K562 (cell line): ENCODE results near the gene FFAR4. TPM values are rescaled to one million over a fixed set of nuclear protein-coding genes. Genes with fewer than 3 reads are reported as not detected.

Source experiments
- ATAC-seq: fragments of 200-7000 bp; cut with Tn5 transposase; 3 replicates; pipeline ENCODE4 v1.9.1; 2020; ENCODE audit warnings: moderate library complexity
- BruUV-seq: library from RNA; stranded (reverse); fragments of 400-500 nt; replicated peaks from 2 replicates; lab custom pipeline; 2021; lab: Mats Ljungman, UMichigan
- CTCF ChIA-PET: fragments of 300-600 bp; formaldehyde crosslinking; extraction: SDS; loops from one replicate; lab custom pipeline; 2021; ENCODE audit warnings: low intra/inter-chr PET ratio; lab: Yijun Ruan, JAX
- POLR2A ChIA-PET: fragments of 300-600, 350-650 bp; sonication (Branson Sonifier 250); formaldehyde crosslinking; extraction: SDS; loops from one replicate; lab custom pipeline; 2021; ENCODE audit warnings: antibody characterized with exemption, inconsistent platforms; lab: Yijun Ruan, JAX
- DNase-seq, 4 experiments: peaks; one replicate each; pipeline versions ENCODE4 v3.0.0 to v3.0.0-alpha.2; 2011 to 2018; ENCODE audit warnings: low spot score in 3 of 4, mixed read lengths in 3 of 4; ENCODE audit errors: extremely low read depth in 1 of 4
- FAIRE-seq: peaks from 2 replicates; lab custom pipeline; 2011; peaks lifted over from hg19 to GRCh38; lab: Jason Lieb, UNC
- H2AFZ ChIP-seq: 2 replicates; pipeline ENCODE4 v1.6.0; 2011; ENCODE audit warnings: low read depth, low read length, control low read depth, inconsistent platforms
- H3K27ac ChIP-seq: fragments of 200-600 bp; 3 replicates; pipeline ENCODE4 v1.8.0; 2011; ENCODE audit warnings: low read depth, mild to moderate bottlenecking, control low read depth, inconsistent platforms, low read length, moderate library complexity, mixed read lengths; ENCODE audit errors: extremely low read depth
- H3K27me3 ChIP-seq, 2 experiments: fragments of 300-600 bp in 1 of 2; 2 replicates in 1 of 2; 3 replicates in 1 of 2; pipeline versions ENCODE4 v1.6.0 to v1.8.0; 2011; ENCODE audit warnings: inconsistent platforms in 2 of 2, low read length in 2 of 2, mild to moderate bottlenecking in 1 of 2, mixed read lengths in 1 of 2, moderate library complexity in 1 of 2; ENCODE audit not compliant: control insufficient read depth in 2 of 2, insufficient read depth in 2 of 2
- H3K36me3 ChIP-seq: fragments of 300-600 bp; 3 replicates; pipeline ENCODE4 v1.8.0; 2011; ENCODE audit warnings: mild to moderate bottlenecking, low read length, inconsistent platforms; ENCODE audit not compliant: control insufficient read depth, insufficient read depth
- H3K4me1 ChIP-seq, 2 experiments: fragments of 200-600 bp in 1 of 2; replicated peaks in 1 of 2; 2 replicates in 1 of 2; 3 replicates in 1 of 2; pipeline versions ENCODE4 v1.5.1 to v1.8.0; 2011; ENCODE audit warnings: inconsistent platforms in 2 of 2, low read length in 2 of 2, mild to moderate bottlenecking in 1 of 2, mixed read lengths in 1 of 2, moderate library complexity in 1 of 2; ENCODE audit not compliant: control insufficient read depth in 2 of 2, insufficient read depth in 2 of 2
- H3K4me2 ChIP-seq: 2 replicates; pipeline ENCODE4 v1.6.1; 2011; ENCODE audit warnings: low read length, control low read depth, inconsistent platforms, mixed read lengths; ENCODE audit not compliant: insufficient read depth
- H3K4me3 ChIP-seq: fragments of 200-600 bp; sonication (generic), shearing (Covaris generic); 2 replicates; pipeline ENCODE4 v1.5.1; 2016; ENCODE audit warnings: control low read depth, inconsistent platforms
- H3K79me2 ChIP-seq: fragments of 200-600 bp; 3 replicates; pipeline ENCODE4 v1.8.0; 2011; ENCODE audit warnings: low read length, inconsistent platforms; ENCODE audit not compliant: control insufficient read depth, insufficient read depth
- H3K9ac ChIP-seq, 2 experiments: 2 replicates each; pipeline versions ENCODE4 v1.6.0 to v1.6.1; 2011; ENCODE audit warnings: low read depth in 2 of 2, low read length in 2 of 2, control low read depth in 1 of 2, inconsistent platforms in 1 of 2, mild to moderate bottlenecking in 1 of 2, mixed read lengths in 1 of 2; ENCODE audit not compliant: insufficient read depth in 1 of 2
- H3K9me1 ChIP-seq: one replicate; pipeline ENCODE4 v1.6.0; 2011; ENCODE audit warnings: inconsistent platforms, mild to moderate bottlenecking, low read length, moderate library complexity; ENCODE audit not compliant: control insufficient read depth, insufficient read depth
- H3K9me3 ChIP-seq: replicated peaks from 2 replicates; pipeline ENCODE4 v1.5.1; 2011; ENCODE audit warnings: low read depth, low read length, inconsistent platforms; ENCODE audit not compliant: control insufficient read depth, insufficient read depth
- H4K20me1 ChIP-seq: replicated peaks from 2 replicates; pipeline ENCODE4 v1.6.1; 2011; ENCODE audit warnings: low read length, inconsistent platforms, mixed read lengths; ENCODE audit not compliant: control insufficient read depth, insufficient read depth
- BMI1 ChIP-seq: fragments of 150-350 bp; IDR thresholded peaks from 2 replicates; pipeline ENCODE4 v1.6.1; 2014; ENCODE audit warnings: low read length
- CCAR2 ChIP-seq: fragments of 200-400 bp; formaldehyde crosslinking; IDR thresholded peaks from 2 replicates; pipeline ENCODE4 v1.6.1; 2017; ENCODE audit warnings: mild to moderate bottlenecking, low read depth, low read length
- ELF1 ChIP-seq: fragments of 200-800 bp; sonication (Bioruptor generic); IDR thresholded peaks from 2 replicates; pipeline ENCODE4 v1.6.1; 2016; ENCODE audit warnings: missing genetic modification characterization, missing compliant biosample characterization
- ELF2 ChIP-seq: fragments of 250-450 bp; sonication (Bioruptor Pico); IDR thresholded peaks from 2 replicates; pipeline ENCODE4 v1.5.0; 2021; ENCODE audit warnings: mild to moderate bottlenecking
- FOXA3 ChIP-seq, 2 experiments: fragments of 450-650 bp in 1 of 2; sonication (generic) in 1 of 2; formaldehyde crosslinking; IDR thresholded peaks in 1 of 2; conservative IDR thresholded peaks in 1 of 2; 2 replicates each; pipeline versions ENCODE4 v1.4.0 to v1.8.0; 2020 to 2022; ENCODE audit warnings: mild to moderate bottlenecking in 2 of 2, missing genetic modification reagents in 1 of 2
- GABPA ChIP-seq: fragments of 200-800 bp; sonication (Bioruptor generic); conservative IDR thresholded peaks from 2 replicates; pipeline ENCODE4 v1.6.1; 2016; ENCODE audit warnings: low read depth, missing genetic modification characterization, missing compliant biosample characterization
- HDGF ChIP-seq: fragments of 450-650 bp; IDR thresholded peaks from 2 replicates; pipeline ENCODE4 v1.6.1; 2016
- KDM5B ChIP-seq: fragments of 200-600 bp; sonication (generic); IDR thresholded peaks from 2 replicates; pipeline ENCODE4 v1.6.1; 2012; ENCODE audit warnings: low read depth, mild to moderate bottlenecking, moderate library complexity, low read length, control low read depth, inconsistent platforms; ENCODE audit not compliant: insufficient replicate concordance
- MYBL2 ChIP-seq, 2 experiments: fragments of 450-650 bp in 1 of 2; sonication (generic) in 1 of 2; formaldehyde crosslinking in 1 of 2; IDR thresholded peaks; 2 replicates each; pipeline versions ENCODE4 v1.6.1 to v1.8.1; 2017 to 2022; ENCODE audit warnings: borderline replicate concordance in 1 of 2, inconsistent platforms in 1 of 2, low read depth in 1 of 2, mild to moderate bottlenecking in 1 of 2, missing genetic modification reagents in 1 of 2, moderate library complexity in 1 of 2
- NELFE ChIP-seq: IDR thresholded peaks from 2 replicates; pipeline ENCODE4 v1.6.1; 2011; ENCODE audit warnings: mild to moderate bottlenecking; ENCODE audit not compliant: insufficient read depth, insufficient read length
- RBM15 ChIP-seq: fragments of 200-400 bp; formaldehyde crosslinking; IDR thresholded peaks from 2 replicates; pipeline ENCODE4 v1.6.1; 2018; ENCODE audit warnings: mild to moderate bottlenecking, low read length, moderate library complexity; ENCODE audit not compliant: insufficient read depth
- SIN3A ChIP-seq, 2 experiments: fragments of 150-350 bp in 1 of 2; IDR thresholded peaks; 2 replicates each; pipeline ENCODE4 v1.6.1; 2011 to 2016; ENCODE audit warnings: borderline replicate concordance in 2 of 2, low read depth in 2 of 2, low read length in 2 of 2, mild to moderate bottlenecking in 2 of 2, moderate library complexity in 2 of 2; ENCODE audit not compliant: control insufficient read depth in 1 of 2
- ZBTB7A ChIP-seq: IDR thresholded peaks from 2 replicates; pipeline ENCODE4 v1.6.1; 2011; ENCODE audit warnings: low read depth, mild to moderate bottlenecking, low read length, moderate library complexity, borderline replicate concordance; ENCODE audit not compliant: control insufficient read depth
- ZNF134 ChIP-seq: fragments of 250-450 bp; sonication (Bioruptor Pico); conservative IDR thresholded peaks from 2 replicates; pipeline ENCODE4 v1.4.0; 2020
- ZNF23 ChIP-seq: fragments of 250-450 bp; sonication (Bioruptor Pico); IDR thresholded peaks from 2 replicates; pipeline ENCODE4 v1.4.0; 2020; ENCODE audit warnings: mild to moderate bottlenecking
- ZNF41 ChIP-seq: fragments of 250-450 bp; sonication (Bioruptor Pico); conservative IDR thresholded peaks from 2 replicates; pipeline ENCODE4 v1.4.0; 2020; ENCODE audit warnings: mild to moderate bottlenecking
- ZNF444 ChIP-seq: fragments of 250-450 bp; sonication (Bioruptor Pico); IDR thresholded peaks from 2 replicates; pipeline ENCODE4 v1.4.0; 2020; ENCODE audit warnings: mild to moderate bottlenecking, moderate library complexity
- WGBS: fragments of 100-300 bp; shearing (Covaris generic); methylation state at CpG from one replicate; pipeline ENCODE4 v1.1.6; 2016; ENCODE audit warnings: low coverage, mixed read lengths; ENCODE audit not compliant: insufficient coverage; ENCODE audit errors: missing lambda C conversion rate; 5-methylcytosine and 5-hydroxymethylcytosine counted together
- in situ Hi-C: fragments of 300-500 bp; cut with MboI; formaldehyde crosslinking; loops from 4 replicates; pipeline ENCODE4 v1.15.0; 2018; ENCODE audit warnings: inconsistent platforms, mixed read lengths
- intact Hi-C: fragments of 100-400 bp; cut with micrococcal nuclease; formaldehyde crosslinking; loops from 2 replicates; pipeline ENCODE4 v1.14.2; 2022
- polyA plus RNA-seq, 8 experiments: library from polyadenylated mRNA; depleted of rRNA in 4 of 8; stranded (reverse) in 5 of 8; unstranded in 3 of 8; fragments of >200 nt; fragmentation: Nextera tagmentation in 2 of 8; fragmentation: Illumina TruSeq in 1 of 8; extraction: Ambion mirVana in 2 of 8; extraction: Trizol in 1 of 8; gene quantifications; 2 replicates each; pipeline versions ENCODE4 v1.2.1 to v1.2.3, GENCODE V29; 2011 to 2014; ENCODE audit warnings: inconsistent platforms in 1 of 8, missing spikeins in 1 of 8
- total RNA-seq, 7 experiments: library from RNA; depleted of rRNA in 6 of 7; stranded (reverse); fragments of >200 nt in 6 of 7; fragmentation: Illumina TruSeq in 2 of 7; extraction: Trizol in 2 of 7; gene quantifications; 2 replicates each; pipeline versions ENCODE4 v1.2.1 to v1.2.3, GENCODE V29; 2011 to 2021; ENCODE audit warnings: low replicate concordance in 1 of 7
- TF ChIP-seq, protein P1 (sequence below): fragments of 150-350 bp; IDR thresholded peaks from 2 replicates; pipeline ENCODE4 v1.6.1; 2014; ENCODE audit warnings: low read depth, mild to moderate bottlenecking, low read length, borderline replicate concordance
- TF ChIP-seq, protein P2 (sequence below): fragments of 250-450 bp; sonication (Bioruptor Pico); IDR thresholded peaks from 2 replicates; pipeline ENCODE4 v1.8.0; 2021; ENCODE audit warnings: moderate library complexity, mild to moderate bottlenecking, inconsistent platforms

Gene FFAR4
- total and polyA plus RNA-seq, 9 of the 15 experiments (the other 6 are each of a cell fraction or from before 2014, with no cell fraction given): not detected

DNA sequence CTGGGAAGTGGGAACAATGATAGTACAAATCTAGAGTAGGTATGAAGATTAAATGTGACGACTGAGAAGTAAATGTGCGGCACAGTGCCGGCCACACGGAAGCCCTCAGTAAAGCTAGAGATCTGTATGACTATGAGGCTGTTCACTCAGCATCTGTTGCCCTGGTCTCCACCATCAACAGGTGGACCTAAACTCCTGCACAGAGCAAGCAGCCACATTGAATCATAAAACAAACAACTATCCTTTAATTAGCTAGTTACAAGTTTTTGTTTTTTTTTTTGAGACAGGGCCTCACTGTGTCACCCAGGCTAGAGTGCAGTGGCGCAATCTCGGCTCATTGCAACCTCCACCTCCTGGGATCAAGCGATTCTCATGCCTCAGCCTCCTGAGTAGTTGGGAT, 18.0 kb downstream of the FFAR4 start:
- no peak for TF ChIP-seq HDGF
- no peak for TF ChIP-seq NELFE
- no peak for TF ChIP-seq GABPA (tag)
- TF ChIP-seq ZNF41 (CRISPR knock-in tag): no peak
- TF ChIP-seq ELF2 (CRISPR knock-in tag): no peak
- TF ChIP-seq ZNF444 (CRISPR knock-in tag): no peak
- TF ChIP-seq ZNF23 (CRISPR knock-in tag): no peak
- TF ChIP-seq KDM5B: no peak
- TF ChIP-seq, protein P1, sequence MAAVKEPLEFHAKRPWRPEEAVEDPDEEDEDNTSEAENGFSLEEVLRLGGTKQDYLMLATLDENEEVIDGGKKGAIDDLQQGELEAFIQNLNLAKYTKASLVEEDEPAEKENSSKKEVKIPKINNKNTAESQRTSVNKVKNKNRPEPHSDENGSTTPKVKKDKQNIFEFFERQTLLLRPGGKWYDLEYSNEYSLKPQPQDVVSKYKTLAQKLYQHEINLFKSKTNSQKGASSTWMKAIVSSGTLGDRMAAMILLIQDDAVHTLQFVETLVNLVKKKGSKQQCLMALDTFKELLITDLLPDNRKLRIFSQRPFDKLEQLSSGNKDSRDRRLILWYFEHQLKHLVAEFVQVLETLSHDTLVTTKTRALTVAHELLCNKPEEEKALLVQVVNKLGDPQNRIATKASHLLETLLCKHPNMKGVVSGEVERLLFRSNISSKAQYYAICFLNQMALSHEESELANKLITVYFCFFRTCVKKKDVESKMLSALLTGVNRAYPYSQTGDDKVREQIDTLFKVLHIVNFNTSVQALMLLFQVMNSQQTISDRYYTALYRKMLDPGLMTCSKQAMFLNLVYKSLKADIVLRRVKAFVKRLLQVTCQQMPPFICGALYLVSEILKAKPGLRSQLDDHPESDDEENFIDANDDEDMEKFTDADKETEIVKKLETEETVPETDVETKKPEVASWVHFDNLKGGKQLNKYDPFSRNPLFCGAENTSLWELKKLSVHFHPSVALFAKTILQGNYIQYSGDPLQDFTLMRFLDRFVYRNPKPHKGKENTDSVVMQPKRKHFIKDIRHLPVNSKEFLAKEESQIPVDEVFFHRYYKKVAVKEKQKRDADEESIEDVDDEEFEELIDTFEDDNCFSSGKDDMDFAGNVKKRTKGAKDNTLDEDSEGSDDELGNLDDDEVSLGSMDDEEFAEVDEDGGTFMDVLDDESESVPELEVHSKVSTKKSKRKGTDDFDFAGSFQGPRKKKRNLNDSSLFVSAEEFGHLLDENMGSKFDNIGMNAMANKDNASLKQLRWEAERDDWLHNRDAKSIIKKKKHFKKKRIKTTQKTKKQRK: no peak
- no peak for TF ChIP-seq BMI1
- TF ChIP-seq ELF1 (tag): no peak
- TF ChIP-seq ZBTB7A: no peak
- no peak for TF ChIP-seq CCAR2
- no peak for TF ChIP-seq SIN3A (IDR thresholded peaks at IDR 0.05; ENCODE audit: borderline replicate concordance in 2 of 2, control insufficient read depth in 1 of 2, low read depth in 2 of 2, low read length in 2 of 2)
- TF ChIP-seq FOXA3 (CRISPR knock-in tag; conservative IDR thresholded peaks at IDR 0.05 in 1 of 2, IDR thresholded peaks at IDR 0.05 in 1 of 2): no peak
- TF ChIP-seq, protein P2, sequence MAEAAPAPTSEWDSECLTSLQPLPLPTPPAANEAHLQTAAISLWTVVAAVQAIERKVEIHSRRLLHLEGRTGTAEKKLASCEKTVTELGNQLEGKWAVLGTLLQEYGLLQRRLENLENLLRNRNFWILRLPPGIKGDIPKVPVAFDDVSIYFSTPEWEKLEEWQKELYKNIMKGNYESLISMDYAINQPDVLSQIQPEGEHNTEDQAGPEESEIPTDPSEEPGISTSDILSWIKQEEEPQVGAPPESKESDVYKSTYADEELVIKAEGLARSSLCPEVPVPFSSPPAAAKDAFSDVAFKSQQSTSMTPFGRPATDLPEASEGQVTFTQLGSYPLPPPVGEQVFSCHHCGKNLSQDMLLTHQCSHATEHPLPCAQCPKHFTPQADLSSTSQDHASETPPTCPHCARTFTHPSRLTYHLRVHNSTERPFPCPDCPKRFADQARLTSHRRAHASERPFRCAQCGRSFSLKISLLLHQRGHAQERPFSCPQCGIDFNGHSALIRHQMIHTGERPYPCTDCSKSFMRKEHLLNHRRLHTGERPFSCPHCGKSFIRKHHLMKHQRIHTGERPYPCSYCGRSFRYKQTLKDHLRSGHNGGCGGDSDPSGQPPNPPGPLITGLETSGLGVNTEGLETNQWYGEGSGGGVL (CRISPR knock-in tag): no peak
- no peak for TF ChIP-seq ZNF134
- no peak for TF ChIP-seq RBM15
- TF ChIP-seq MYBL2 (IDR thresholded peaks at IDR 0.05; ENCODE audit: low read depth): no peak
- TF ChIP-seq MYBL2 (CRISPR knock-in tag; IDR thresholded peaks at IDR 0.05; ENCODE audit: borderline replicate concordance): no peak
- Histone ChIP-seq H3K4me2 (no peak overlapping the region), H3K79me2 (no peaks in the 10 kb centered on the region), H3K4me3 (no peak overlapping the region), H3K9ac (no peak overlapping the region), H4K20me1 (no peaks in the 10 kb centered on the region), H3K9me1 (no peaks in the 10 kb centered on the region), H3K9me3 (no peaks in the 10 kb centered on the region), H3K27me3 (peaks cover 0 to 4% of the 10 kb centered on the region in 2 experiments; a peak in 2 of 5 replicates), H3K36me3 (no peaks in the 10 kb centered on the region), H2AFZ (no peak overlapping the region), H3K4me1 (no peaks in the 10 kb centered on the region; a peak in 1 of 5 replicates), H3K27ac (no peak overlapping the region)
- in situ Hi-C loops (no loop called here), intact Hi-C loops (no loop called here)
- DNase-seq (no peak), ATAC-seq (no peak), FAIRE-seq (no peak)
- BruUV-seq: no TSS peak
- POLR2A ChIA-PET: no interaction called here
- 15% methylated on average over 7 of the region's 7 CpGs for WGBS
- CTCF ChIA-PET: no interaction called here
